ENCODE measurements around the gene XIAP.
"Not testable (repeated sequence)": the region's sequence is repeated elsewhere in the genome, so short reads cannot be mapped to it uniquely, and the experiment has no call there.

Gene XIAP

GRCh38 chrX:123859846-123860838 lies at the start of gene XIAP:
Gene XIAP (plus strand): TSS chrX:123860053. CDS start chrX:123885663, 25,610 bp downstream.
- DNase-seq = peak; percentile 88

GRCh38 chrX:123814343-123814742 lies 45.5 kb upstream of the XIAP start:
- no peak for DNase-seq

DNA sequence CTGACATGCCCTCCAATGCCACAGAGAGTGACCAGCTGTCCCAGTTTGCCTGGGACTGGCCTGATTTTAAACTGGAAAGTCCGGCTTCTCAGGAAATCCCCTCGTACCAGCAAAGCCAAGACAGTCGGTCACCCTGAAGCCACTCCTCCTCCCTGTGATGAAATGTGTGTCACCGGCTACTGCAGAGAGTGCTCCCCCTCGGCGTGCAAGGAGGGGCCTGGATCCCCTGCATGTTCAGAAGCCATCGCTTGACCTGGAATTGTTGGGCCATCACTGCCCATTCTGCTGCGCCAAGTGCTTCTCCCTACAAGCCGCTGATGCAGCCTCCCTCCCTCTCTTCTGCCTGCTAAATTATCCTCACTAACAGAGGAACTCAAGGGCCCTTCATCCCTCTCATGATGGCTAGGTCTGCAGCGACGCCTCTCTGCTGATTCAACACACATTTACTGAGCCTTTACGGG lies 44.9 kb upstream of the XIAP start:
- DNase-seq = not testable (repeated sequence)

DNA sequence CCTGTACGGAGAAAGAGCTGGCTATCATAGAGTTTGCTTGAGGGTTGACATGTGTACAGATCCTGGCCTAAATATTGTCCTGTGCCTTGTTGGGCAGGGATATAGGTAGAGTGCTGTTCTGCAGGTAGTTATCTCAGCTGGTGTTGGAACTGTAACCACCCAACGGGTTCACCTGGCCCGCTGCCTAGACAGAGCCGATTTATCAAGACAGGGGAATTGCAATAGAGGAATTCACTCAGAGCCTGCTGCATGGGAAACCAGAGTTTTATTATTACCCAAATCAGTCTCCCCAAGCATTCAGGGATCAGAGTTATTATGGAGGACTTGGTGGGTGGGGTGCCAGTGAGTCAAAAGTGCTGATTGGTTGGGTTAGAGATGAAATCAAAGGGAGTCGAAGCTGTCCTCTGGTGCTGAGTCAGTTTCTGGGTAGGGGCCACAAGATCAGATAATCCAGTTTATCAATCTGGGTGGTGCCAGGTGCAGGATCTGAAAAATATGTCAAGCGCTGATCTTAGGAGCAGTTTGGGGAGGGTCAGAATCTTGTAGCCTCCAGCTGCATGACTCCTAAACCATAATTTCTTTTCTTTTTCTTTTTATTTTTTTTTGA lies 42.5 kb upstream of the XIAP start:
- no peak for DNase-seq

GRCh38 chrX:123818243-123818642 lies 41.6 kb upstream of the XIAP start:
- no peak for DNase-seq

- DNase-seq = no peak
Observed at GRCh38 chrX:123822965-123823364, 36.9 kb upstream of the XIAP start.

GRCh38 chrX:123830309-123830708 lies 29.5 kb upstream of the XIAP start:
- DNase-seq = no peak

- DNase-seq = peak; percentile 69
Observed at GRCh38 chrX:123833387-123833786, 26.5 kb upstream of the XIAP start.

DNA sequence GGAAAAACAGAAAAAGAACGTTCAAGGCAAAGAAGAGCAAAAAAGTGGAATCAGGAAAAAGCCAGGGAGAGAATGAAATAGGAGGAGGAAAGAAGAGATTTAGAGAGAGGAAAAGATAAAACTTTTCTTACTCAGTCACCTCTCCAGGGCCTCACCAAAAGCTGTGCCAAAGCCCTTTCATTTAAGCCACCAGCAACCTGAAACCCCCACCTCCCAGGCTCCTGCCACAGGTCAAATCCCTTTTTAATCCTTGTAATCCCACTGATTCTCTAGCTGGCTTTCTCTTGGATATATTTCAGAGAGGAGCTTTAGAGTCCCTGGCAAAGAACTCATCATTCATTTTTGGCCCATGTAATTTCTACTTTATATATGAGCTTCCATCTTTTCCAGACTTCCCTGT lies 25.7 kb upstream of the XIAP start:
- DNase-seq = peak; percentile 4

- DNase-seq = no peak
Observed at GRCh38 chrX:123835661-123836371, 24.0 kb upstream of the XIAP start.

GRCh38 chrX:123845129-123845528 lies 14.7 kb upstream of the XIAP start:
- DNase-seq = not testable (repeated sequence)

DNA sequence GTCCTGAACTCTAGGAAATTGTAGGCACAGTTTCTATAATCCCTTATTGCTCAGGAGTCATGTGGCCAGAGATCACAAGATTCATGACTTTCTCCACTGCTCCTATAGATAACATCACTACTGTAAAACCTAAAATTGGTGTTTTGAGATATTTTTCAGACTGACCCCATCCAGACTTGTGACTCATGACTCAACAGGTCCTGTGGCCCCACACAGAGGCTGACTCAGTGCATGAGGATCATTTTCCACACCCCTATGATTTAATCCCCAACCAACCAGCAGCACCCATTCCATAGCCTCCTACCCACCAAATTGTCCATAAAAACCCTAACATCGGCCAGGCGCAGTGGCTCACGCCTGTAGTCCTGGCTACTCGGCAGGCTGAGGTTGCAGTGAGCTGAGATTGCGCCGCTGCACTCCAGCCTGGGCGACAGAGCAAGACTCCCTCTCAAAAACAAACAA lies 13.2 kb upstream of the XIAP start:
- DNase-seq = no peak

- no peak for DNase-seq
Observed at GRCh38 chrX:123847056-123847455, 12.8 kb upstream of the XIAP start.

GRCh38 chrX:123849096-123849495 lies 10.8 kb upstream of the XIAP start:
- DNase-seq = no peak

- DNase-seq = not testable (repeated sequence)
Observed at GRCh38 chrX:123849906-123850305, 9.9 kb upstream of the XIAP start.

DNA sequence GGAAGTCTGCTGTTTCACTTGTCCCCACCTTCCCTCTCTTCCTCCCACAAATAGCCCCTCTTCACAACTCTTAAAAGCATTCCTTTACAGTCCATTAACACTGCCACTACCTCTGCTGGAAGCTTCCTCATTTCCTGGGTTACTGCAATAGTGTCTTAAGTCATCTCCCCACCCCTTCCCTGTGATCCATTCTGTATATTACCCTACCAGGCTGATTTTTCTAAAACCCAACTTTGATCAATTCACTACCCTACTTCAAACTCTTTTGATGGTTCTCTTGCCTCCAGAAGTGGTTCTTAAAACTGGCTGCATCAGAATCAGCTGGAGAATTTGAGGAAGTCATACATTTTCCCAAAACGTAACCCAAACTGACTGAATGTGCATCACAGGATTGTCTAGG lies 8.8 kb upstream of the XIAP start:
- no peak for DNase-seq

GRCh38 chrX:123854329-123854728 lies 5.5 kb upstream of the XIAP start:
- DNase-seq = no peak

GRCh38 chrX:123859409-123859845 lies 426 bp upstream of the XIAP start:
- peak; percentile 86 for DNase-seq

GRCh38 chrX:123860983-123861382 lies 1.1 kb downstream of the XIAP start:
- DNase-seq = peak; percentile 32

DNA sequence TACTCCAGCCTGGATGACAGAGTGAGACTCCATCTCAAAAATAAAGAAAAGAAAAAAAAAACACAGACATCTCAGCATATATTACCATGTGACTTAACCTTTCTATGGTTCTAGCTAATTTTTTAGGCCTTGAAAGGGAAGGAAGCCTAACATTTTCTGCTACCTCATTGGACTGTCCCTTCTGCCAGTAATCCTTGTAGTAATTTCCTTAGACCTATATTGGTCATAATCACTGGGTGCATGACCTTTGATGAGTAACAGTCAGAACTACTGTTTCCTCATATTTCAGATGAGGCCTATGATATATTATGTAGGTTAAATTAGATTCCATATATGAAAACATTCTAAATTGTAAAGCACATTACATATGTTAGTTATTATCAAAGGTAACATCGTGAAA lies 9.6 kb downstream of the XIAP start:
- no peak for DNase-seq

DNA sequence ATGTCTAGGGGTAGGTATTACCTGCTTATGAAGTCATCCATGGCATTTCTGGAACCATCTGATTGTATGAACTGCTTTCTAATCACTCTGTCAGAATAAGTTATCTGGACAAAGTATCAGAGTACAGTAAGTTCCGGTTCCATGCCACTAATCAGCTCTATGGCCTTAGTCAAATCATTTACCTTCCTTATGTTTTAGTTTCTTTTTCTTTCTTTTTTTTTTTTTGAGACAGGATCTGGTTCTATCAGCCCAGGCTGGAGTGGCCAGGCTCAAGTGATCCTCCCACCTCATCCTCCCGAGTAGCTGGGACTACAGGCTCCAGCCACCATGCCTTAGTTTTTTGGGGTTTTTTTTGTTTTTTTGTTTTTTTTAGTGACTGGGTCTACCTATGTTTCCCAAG lies 11.5 kb downstream of the XIAP start:
- no peak for DNase-seq

GRCh38 chrX:123873956-123874355 lies 14.1 kb downstream of the XIAP start:
- no peak for DNase-seq

DNA sequence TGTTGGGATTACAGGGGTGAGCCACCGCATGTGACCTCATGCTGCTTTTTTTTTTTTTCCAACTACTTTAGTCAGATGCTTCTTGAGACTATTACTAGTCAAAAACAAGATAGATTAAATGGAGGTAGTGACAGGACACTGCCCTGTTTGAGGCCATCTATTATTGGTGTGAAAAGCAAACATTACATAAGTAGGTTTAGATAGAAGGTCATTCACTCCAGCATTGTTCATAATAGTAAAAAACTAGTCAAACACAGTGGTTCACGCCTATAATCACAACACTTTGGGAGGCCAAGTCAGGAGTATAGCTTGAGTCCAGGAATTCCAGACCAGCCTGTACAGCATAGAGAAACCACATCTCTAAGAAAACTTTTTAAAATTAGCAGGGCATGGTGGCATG lies 16.3 kb downstream of the XIAP start:
- no peak for DNase-seq
